ENCODE results near the gene EPS8L2.

The EPS8L2 gene

GRCh38 chr11:690738-691633 lies 15.0 kb upstream of the EPS8L2 start:
- DNase-seq, result no peak

GRCh38 chr11:691710-692590 lies 14.1 kb upstream of the EPS8L2 start:
- no peak for DNase-seq

- DNase-seq, result no peak
These were observed 13.1 kb upstream of the EPS8L2 start for GRCh38 chr11:692824-693414.

- no peak for DNase-seq
These were observed 12.6 kb upstream of the EPS8L2 start for GRCh38 chr11:693415-693831.

GRCh38 chr11:693887-694562 lies 12.0 kb upstream of the EPS8L2 start:
- no peak for DNase-seq

GRCh38 chr11:694563-695287 lies 11.3 kb upstream of the EPS8L2 start, which contains the start of gene DEAF1:
DEAF1 (minus strand) TSS chr11:695222; CDS start chr11:695047, 175 bp downstream.
- DNase-seq, result peak; percentile 88

GRCh38 chr11:695288-695537 lies 10.8 kb upstream of the EPS8L2 start:
- no peak for DNase-seq

GRCh38 chr11:695538-696248 lies 10.3 kb upstream of the EPS8L2 start, which contains the start of gene TMEM80:
TMEM80 (plus strand) TSS chr11:695816; CDS start chr11:695828, 12 bp downstream.
- DNase-seq, result peak; percentile 83

- DNase-seq, result no peak
These were observed 9.0 kb upstream of the EPS8L2 start for GRCh38 chr11:696955-697491.

GRCh38 chr11:697811-698311 lies 8.2 kb upstream of the EPS8L2 start:
- DNase-seq, result no peak

GRCh38 chr11:698493-699115 lies 7.4 kb upstream of the EPS8L2 start:
- DNase-seq, result no peak

GRCh38 chr11:699116-699508 lies 6.9 kb upstream of the EPS8L2 start:
- no peak for DNase-seq

GRCh38 chr11:699753-700152 lies 6.3 kb upstream of the EPS8L2 start:
- no peak for DNase-seq

GRCh38 chr11:701741-702461 lies 4.1 kb upstream of the EPS8L2 start:
- no peak for DNase-seq

GRCh38 chr11:702462-703461 lies 3.3 kb upstream of the EPS8L2 start:
- DNase-seq, result no peak

- DNase-seq, result no peak
These were observed 2.5 kb upstream of the EPS8L2 start for GRCh38 chr11:703506-703905.

- DNase-seq, result no peak
These were observed 1.8 kb upstream of the EPS8L2 start for GRCh38 chr11:704228-704674.

Measured in NCI-H1694 (cell line).